Measurements from ENCODE around the gene CTSA.
"Not testable (repeated sequence)": the region's sequence is repeated elsewhere in the genome, so short reads cannot be mapped to it uniquely, and the experiment has no call there.

Gene CTSA

DNA sequence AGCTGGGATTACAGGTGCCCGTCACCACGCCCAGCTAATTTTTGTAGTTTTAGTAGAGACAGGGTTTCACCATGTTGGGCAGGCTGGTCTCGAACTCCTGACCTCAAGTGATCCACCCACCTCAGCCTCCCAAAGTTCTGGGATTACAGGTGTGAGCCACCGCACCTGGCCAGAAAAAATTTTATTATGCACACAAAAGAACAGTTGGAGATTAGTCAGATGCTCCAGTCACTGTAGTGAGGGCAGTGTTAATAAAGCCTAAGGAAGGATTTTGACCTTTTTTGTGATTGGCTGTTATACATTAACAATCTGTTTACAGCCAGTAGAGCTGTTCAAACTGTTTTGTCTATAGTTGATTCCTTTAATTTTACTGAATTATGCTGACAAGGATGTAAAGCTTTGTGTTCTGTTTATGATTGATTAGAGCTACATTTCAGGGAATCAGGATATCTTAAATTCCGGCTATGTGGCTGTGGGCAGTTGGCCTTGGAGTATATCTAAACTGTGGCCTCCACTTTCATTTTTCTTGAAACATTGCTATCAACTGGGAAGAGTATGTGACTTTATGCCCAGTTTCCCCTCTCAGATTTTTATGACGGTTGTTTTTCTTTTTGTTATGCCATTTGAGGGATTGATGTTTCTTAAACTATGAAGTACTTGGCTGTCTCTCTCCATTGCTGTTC, 23.9 kb upstream of the CTSA start:
- no peak for DNase-seq

GRCh38 chr20:45867819-45868176, 23.3 kb upstream of the CTSA start:
- no peak for DNase-seq

GRCh38 chr20:45872626-45873025, 18.5 kb upstream of the CTSA start:
- DNase-seq, result no peak

GRCh38 chr20:45873409-45874103, 17.6 kb upstream of the CTSA start:
- no peak for DNase-seq

GRCh38 chr20:45874104-45874481, 17.0 kb upstream of the CTSA start:
- not testable (repeated sequence) for DNase-seq

- DNase-seq, result no peak
Observed at GRCh38 chr20:45874576-45874975, 16.6 kb upstream of the CTSA start.

GRCh38 chr20:45878076-45878761, 12.9 kb upstream of the CTSA start:
- no peak for DNase-seq

DNA sequence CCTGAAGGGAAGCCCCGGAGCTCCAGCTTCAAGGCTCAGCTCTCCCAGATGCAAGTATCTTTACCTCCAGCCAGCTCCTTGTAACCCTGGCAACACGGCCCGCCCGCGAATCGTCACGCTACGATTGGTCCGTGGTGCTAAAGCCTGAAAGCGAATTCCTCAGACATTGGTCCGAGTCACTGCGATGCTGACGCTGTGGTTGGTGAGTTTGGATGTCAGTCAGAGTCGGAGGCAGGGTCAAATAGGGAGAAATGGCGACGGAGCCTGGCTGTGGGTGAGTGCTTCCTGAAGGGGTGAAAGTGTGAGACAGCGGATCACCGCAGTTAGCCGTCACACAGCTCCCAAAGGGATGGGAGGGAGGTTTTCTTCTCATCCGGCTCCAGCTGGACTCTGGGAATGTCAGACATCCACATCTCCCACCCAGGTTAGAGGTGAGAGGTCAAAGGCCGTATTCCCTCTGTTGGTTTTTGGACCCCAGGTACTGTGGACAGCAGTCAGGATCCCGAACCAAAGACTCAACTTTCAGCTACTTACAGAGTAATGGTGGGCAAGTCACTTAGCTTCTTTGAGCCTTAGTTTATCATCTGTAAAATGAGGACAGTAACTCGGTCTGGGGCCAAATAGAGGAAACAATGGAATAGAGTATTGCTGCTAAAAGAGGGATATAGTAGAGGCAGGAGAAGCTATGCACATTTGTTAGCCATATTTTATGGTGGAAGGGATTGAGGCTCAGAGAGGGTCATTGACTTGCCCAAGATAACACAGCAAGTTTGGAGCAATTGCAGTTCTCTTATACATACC, 9.9 kb upstream of the CTSA start, which contains the start of gene ZSWIM1:
TSS of gene ZSWIM1 (plus strand) at position 240 of the 801 bp plus-strand sequence. CDS start 1,366 bp downstream, outside the sequence.
- peak; percentile 85 to 98 for DNase-seq

GRCh38 chr20:45882469-45883099, 8.6 kb upstream of the CTSA start:
- DNase-seq, result no peak

GRCh38 chr20:45883100-45883469, 8.1 kb upstream of the CTSA start:
- DNase-seq, result no peak

- no peak for DNase-seq
Observed at GRCh38 chr20:45886590-45887345, 4.4 kb upstream of the CTSA start.

DNA sequence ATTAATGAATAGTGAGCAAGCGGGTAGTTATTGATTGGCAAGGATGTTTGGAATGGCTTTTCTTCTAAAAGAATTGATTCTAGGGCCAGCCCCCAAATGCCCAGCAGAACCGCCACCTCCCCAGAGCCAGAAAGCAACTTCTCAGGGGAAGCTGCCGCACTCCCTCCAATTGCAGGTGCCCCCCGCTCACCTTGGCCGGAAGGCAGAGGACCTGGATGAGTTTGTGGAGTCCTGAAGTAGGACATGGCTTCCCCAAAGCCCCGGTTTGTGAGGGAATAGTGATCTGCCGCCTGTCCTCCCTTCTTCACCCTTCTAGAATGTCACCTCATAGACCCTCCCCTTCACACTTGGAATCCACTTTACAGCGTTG, 3.8 kb upstream of the CTSA start, which contains the start of gene SPATA25:
TSS of gene SPATA25 (minus strand) at position 277 of the 370 bp plus-strand sequence. CDS start at position 245, 32 bp downstream.
- DNase-seq, result no peak

DNA sequence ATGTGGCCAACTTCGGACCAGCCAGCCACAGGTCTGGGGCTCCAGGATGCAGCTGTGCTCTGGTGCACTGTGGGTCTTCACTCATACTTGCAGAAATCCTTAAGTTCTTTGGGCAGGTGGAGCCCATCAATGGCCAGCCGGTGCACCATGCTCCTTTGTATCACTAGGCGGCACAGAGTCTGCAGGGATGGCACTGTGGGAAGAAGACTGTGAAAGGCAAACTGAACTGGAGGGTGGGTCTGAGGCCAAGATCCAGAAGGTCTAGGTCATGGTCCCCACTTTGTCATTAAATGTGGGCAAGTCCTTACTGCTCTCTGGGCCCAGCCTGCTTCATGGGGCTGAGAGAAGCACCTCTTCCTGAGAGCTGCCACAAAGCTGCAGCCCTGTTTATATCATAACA, 2.5 kb upstream of the CTSA start:
- DNase-seq, result no peak

GRCh38 chr20:45890077-45890984, 804 bp upstream of the CTSA start:
- peak; percentile 19 to 36 for DNase-seq

GRCh38 chr20:45892049-45892825, 1.1 kb downstream of the CTSA start:
- no peak for DNase-seq

DNA sequence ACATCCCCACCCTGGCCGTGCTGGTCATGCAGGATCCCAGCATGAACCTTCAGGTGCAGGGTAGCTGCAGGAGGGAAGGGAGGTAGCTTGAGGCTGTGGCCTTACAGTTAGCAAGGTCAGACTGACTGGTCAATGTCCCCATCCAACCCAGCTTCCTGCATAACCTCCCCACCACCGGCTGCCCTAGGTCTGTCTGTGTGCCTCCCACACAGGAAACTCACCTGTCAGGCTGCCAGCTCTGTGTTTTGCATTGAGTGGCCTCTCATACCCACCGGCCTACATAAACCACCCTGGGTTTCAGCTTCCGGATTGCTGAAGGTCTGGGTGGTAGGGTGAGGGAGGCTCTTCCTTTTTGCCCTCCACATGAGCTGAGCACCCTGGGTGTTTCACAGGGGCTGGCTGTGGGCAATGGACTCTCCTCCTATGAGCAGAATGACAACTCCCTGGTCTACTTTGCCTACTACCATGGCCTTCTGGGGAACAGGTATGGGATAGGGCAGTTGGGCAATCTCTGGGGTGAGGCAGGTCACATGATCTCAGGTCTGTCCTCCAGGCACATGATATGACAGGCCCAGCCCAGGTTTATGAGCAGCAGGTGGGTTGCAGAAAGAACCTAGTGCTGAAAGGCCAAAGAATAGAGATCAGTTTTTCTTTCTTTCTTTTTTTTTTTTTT, 1.8 kb downstream of the CTSA start:
- no peak for DNase-seq

DNA sequence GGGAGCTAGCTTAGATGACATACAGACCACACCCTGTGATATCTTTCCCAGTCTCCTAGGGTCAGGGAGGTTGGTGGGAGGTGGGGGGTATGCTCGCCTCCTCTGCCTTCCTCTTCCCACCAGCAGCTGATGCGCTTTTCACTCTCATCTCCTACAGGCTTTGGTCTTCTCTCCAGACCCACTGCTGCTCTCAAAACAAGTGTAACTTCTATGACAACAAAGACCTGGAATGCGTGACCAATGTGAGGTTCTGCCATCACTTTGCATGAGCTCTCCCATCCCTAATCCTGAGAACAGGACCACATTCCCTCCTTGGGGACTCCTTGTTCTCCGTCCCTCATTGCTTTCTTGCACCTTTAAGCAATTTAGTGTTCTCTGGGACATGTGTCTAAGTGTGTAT, 2.7 kb downstream of the CTSA start:
- no peak for DNase-seq

DNA sequence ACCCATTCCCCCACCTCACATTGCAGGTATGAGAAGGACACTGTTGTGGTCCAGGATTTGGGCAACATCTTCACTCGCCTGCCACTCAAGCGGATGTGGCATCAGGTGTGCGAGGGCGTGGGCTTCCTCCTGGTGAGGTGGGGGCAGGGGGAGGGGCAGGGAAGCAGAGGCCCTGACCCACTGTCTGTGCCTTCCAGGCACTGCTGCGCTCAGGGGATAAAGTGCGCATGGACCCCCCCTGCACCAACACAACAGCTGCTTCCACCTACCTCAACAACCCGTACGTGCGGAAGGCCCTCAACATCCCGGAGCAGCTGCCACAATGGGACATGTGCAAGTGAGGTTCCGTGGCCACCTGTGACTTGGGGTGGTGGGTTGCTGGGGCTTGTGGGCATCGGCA, 3.7 kb downstream of the CTSA start:
- no peak for DNase-seq

DNA sequence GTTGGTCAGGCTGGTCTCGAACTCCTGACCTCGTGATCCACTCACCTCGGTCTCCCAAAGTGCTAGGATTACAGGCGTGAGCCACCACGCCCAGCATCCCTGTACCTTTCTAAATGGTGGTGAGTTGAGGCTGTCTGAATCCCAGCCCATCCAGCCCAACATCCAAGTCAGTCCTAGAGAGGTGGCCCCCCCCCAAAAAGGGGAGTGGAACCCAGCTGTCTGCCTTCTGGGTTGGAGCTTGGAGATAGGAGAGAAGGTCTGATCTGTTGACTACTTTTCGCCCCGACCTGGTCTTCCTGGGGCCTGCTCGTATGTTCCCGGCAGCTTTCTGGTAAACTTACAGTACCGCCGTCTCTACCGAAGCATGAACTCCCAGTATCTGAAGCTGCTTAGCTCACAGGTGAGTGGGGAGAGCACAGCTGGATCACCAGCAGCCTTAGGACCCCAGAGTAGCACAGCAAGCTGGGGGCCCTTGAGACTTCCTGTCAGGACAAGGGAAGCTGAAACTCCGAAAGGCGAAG, 5.6 kb downstream of the CTSA start:
- no peak for DNase-seq

Data from bone marrow (tissue), 2 donors.